HG03025 (cell line): Measurements from ENCODE around the gene PXT1.

Experiments used
- ATAC-seq: cut with Tn5 transposase; IDR thresholded peaks from one replicate; pipeline ENCODE4 v1.9.1; 2021; ENCODE audit warnings: mild to moderate bottlenecking, moderate library complexity; ENCODE audit not compliant: unreplicated experiment, low FRiP score

Gene PXT1

DNA sequence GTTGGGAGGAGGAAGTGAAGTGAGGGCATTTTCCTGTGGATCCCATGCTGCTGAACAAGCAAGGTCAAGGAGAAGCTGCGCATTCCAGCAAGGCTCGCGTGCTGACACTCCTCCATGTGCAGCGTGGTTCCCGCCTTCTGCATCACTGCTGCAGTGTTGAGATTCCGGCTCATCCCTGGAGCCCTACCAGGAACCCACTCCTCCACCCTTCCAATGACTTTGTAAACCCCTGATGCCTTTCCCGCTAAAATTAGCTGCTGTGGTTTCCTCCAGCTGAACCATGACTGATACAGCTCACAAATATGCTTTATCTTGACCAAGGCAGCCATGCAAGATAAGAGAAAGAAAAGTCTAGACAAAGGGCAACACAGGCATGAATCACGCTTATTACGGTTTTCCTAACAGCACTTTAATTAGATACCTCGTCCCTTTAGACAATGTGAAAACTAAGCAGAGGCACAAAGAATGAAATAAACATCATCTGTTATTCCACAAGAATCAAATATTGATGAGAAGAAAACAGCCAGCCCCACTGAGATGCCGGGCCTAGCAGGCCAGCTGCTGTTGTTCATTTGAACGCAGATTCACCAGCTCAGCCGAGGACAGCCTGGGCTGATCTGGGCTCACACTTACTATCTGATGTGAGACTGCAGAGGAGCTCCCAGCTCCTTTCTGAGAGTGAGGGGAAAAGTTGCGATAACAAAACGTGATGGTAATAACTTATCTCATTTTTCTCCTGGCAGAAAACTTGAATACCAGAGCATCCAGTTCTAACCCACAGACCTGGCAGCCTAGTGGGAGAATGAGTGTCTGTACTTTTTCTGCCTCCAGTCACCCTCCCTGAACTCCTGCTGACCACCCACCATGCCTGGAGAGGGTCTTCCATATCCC, 91.7 kb downstream of the PXT1 start:
- no peak for ATAC-seq

DNA sequence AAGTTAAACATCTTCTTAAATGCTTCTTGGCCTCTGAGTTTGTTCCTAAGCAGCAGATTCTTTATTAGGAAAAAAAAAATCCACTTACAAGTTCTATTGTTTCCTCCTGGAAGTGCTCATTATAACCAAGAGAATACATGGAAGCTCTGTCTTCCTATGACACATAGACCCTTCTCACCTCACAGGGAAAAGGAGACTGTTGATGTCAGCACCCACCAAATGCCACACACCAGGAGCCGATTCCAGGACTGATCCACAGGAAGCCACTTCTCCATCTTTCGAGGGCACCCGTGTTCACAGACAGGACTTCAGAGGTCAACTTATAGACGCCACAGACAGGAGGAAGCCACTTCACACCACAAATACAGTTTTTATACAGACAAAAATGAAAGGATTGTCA, 92.6 kb downstream of the PXT1 start:
- no peak for ATAC-seq

DNA sequence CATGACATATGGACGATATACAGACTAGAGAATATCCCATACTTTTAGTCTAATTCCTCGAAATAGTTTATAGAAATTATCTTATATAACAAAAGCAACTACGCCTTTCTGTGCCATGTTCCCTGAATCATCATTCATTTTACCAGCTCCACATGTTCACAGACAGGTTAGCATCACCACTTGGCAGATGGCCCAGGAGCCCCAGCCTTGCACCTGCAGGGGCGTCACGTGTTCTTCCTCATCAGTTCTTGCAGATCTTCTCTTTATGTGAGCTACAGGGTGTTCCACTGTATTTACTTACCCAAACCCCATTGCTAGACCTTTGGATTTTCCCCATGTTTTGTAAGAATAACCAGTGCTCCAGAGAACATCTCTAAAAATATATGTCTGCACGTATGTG, 93.4 kb downstream of the PXT1 start:
- ATAC-seq = no peak

DNA sequence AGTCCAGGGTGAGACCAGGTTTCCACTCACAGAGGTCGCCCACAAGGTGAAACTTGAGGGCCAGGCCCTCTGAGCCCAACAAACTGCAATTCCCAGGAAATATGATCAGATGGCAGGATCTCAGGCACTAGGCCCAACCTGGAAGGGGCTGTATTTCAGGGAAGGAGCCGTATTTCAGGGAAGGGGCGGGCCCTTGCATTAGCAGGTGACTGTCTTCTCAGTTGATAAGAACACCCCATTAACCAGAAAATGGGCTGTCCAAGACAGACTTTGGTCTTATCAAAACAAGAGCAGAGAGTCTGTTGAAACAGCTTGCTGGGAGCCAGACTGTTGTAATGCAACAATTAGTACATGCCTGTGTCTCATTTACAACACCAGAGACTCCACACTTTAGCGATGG, 95.0 kb downstream of the PXT1 start:
- no peak for ATAC-seq

DNA sequence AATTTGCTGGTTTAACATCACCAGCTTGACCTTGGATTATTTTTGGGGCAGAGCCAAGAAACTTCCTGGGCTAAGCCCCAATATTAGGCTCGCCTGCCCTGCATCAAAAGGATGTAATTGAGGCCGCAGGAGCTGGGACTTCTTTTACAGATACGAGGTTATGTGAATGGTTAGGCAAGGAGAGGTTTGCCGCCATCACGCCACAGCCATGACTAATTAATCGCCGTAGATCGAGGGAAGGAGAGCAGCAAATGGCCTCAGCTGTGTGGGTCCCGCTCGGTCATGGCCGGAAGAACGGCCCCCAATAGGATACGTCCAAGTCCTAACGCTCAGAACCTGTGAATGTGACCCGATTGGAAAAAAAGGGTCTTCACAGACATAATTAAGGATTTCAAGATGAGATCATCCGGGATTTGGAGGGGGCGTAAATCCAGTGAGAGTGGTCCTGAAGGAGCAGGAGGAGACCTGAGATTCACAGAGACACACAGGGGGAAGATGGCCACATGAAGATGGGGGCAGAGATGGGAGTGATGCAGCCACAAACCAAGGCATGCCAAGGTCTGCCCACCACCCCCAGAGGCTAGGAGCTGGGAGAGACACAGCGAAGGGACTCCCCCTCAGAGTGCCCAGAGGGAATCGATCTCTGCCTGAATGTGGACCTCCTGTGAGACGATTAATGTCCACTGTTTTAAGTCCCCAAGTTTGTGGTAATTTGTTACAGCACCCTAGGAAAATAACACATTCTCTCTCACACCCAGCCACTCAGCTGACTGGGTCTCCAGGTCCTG, 96.0 kb downstream of the PXT1 start:
- no peak for ATAC-seq

DNA sequence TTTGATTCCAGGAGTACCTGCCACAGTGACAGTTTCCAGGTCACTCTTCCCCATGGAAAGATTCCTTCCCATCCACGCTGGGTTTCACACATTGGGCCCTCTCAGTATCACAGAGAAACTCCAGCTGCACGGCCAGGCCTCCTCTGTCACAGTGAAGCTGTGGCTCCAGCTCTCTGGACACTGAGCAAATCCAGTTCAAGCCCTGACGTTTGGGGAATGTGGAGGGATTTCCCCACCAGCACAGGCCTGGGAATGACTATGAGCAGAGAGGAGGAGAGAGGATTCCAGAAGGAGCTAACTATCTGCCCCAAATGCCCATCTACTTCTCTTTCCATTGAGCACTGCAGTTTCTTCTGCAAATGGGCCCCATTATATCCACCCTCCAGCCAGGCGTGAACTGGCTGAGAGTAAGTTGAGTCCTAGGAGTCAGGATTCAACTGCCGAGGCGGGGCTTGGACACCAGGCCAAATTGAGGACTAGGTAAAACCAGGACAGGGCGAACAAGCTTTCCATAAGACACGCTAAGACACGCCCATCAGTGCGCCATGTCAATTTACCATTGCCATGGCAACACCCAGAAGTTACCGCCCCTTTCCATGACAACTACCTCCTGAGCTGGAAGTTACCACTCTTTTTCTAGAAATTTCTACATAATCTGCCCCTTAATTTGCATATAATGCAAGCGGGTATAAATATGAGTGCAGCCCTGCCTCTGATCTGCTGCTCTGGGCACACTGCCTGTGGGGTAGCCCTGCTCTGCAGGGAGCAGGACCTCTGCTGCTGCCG, 96.8 kb downstream of the PXT1 start:
- no peak for ATAC-seq

DNA sequence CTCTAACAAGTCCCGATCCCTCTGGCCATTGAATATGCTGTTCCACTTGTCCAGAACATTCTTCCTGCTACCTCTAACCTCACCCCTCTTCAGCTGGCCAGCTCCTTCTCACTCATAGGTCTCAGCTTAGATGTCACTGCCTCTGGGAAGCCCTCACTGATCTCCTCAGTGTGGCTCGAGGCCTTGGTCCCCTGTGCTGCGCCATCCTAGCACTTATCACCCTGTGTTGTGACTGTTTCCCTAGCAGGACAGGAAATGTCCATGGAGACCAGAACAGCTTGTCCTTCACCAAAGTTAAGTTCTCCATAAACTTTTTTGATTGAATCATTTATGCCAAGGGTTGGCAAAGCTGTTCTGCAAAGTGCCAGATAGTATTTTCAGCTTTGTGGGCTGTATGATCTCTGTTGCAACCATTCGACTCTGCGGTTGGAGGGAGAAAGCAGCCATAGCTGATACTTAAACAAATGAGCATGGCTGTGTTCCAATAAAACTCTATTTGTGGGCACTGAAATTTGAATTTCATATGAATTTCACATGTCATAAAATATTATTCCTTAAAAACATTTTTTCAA, 99.5 kb downstream of the PXT1 start:
- no peak for ATAC-seq

DNA sequence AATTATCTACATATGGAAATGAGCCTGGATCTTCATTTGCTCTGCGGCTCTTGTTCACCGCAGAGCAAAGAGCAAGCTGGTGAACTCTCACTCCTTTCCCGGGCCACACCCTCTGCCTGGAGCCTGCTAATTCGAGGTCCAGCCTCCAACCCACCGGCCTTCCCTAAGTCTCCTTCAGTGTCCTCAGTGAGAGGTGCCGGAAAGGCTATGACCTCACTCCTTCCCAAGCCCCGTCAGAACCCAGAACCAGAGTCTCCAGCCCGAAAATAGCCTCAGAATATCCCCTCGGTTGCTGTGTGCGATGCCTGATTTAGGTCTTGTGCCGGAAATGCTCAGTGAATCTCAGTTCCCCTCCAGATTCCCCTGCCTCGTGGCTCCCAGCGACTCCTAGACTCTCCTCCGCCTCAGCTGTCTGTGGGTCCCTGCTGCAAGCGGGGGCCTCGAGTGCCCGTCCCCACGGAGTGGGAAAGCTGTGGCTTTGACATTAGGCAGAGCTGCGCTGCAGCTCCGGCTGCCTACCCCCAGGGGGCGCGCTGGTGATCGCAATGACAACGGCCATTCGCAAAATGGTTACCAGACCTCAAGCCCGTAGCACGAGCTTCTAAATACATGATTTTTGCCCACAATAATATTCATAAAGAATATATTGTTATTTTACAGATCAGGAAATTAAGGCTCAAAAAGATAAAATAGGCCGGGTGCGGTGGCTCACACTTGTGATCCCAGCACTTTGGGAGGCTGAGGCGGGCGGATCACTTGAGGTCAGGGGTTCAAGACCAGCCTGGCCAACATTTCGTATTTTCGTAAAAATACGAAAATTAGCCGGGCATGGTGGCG, 101.8 kb downstream of the PXT1 start:
- no peak for ATAC-seq
